ENCODE results near the gene PPP2R5D.

The PPP2R5D gene

GRCh38 chr6:43059168-43060033, 75.0 kb downstream of the PPP2R5D start, which contains the start of the genes KLC4 and MRPL2:
Gene KLC4, plus strand, starts transcription at chr6:43059631. Its CDS starts 1,705 bp downstream, at chr6:43061336.
Gene MRPL2, minus strand, starts transcription at chr6:43059434. Its CDS starts 53 bp downstream, at chr6:43059381.
- peak; percentile 94 for DNase-seq (ENCODE audit: low read depth)

GRCh38 chr6:43060034-43060754, 75.8 kb downstream of the PPP2R5D start:
- no peak for DNase-seq (ENCODE audit: low read depth)

- DNase-seq (ENCODE audit: low read depth), result no peak
These were observed 76.6 kb downstream of the PPP2R5D start for GRCh38 chr6:43060755-43061633.

- no peak for DNase-seq (ENCODE audit: low read depth)
These were observed 77.5 kb downstream of the PPP2R5D start for GRCh38 chr6:43061861-43062260.

All from stimulated activated CD8-positive, alpha-beta memory T cell treated with anti-CD3 and anti-CD28 coated beads, Interleukin-12 subunit alpha, Interleukin-12 subunit beta, amount 100 ng/mL, for 1 hour (primary cell).